ENCODE measurements around the gene ABLIM3.

- TF ChIP-seq, protein P1, sequence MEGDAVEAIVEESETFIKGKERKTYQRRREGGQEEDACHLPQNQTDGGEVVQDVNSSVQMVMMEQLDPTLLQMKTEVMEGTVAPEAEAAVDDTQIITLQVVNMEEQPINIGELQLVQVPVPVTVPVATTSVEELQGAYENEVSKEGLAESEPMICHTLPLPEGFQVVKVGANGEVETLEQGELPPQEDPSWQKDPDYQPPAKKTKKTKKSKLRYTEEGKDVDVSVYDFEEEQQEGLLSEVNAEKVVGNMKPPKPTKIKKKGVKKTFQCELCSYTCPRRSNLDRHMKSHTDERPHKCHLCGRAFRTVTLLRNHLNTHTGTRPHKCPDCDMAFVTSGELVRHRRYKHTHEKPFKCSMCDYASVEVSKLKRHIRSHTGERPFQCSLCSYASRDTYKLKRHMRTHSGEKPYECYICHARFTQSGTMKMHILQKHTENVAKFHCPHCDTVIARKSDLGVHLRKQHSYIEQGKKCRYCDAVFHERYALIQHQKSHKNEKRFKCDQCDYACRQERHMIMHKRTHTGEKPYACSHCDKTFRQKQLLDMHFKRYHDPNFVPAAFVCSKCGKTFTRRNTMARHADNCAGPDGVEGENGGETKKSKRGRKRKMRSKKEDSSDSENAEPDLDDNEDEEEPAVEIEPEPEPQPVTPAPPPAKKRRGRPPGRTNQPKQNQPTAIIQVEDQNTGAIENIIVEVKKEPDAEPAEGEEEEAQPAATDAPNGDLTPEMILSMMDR (IDR thresholded peaks at IDR 0.05; ENCODE audit: insufficient read depth, low read depth, low read length) = no peak
- TF ChIP-seq EZH2 (IDR thresholded peaks at IDR 0.05; ENCODE audit: insufficient read depth, low read length) = no peak
These were observed 46.3 kb upstream of the ABLIM3 start for GRCh38 chr5:149094996-149095395.
